Astrocyte of the spinal cord (primary cell): ENCODE data around the gene ANKRD13B.

Source experiments
- DNase-seq: peaks from one replicate; pipeline ENCODE4 v3.0.0; 2011; ENCODE audit warnings: low read depth, low spot score
- H3K4me3 ChIP-seq: 2 replicates; pipeline ENCODE4 v1.5.1; 2011; ENCODE audit warnings: low read depth, mild to moderate bottlenecking, low read length, moderate library complexity
- in situ Hi-C: cut with HindIII; loops from 2 replicates; pipeline ENCODE4 v1.10.0; 2017; ENCODE audit warnings: low sequenced_read_pairs
- TF ChIP-seq, protein P1 (sequence below): IDR thresholded peaks from 2 replicates; pipeline ENCODE4 v1.5.1; 2012; ENCODE audit warnings: low read depth, mild to moderate bottlenecking, low read length, inconsistent platforms

The ANKRD13B gene

DNA sequence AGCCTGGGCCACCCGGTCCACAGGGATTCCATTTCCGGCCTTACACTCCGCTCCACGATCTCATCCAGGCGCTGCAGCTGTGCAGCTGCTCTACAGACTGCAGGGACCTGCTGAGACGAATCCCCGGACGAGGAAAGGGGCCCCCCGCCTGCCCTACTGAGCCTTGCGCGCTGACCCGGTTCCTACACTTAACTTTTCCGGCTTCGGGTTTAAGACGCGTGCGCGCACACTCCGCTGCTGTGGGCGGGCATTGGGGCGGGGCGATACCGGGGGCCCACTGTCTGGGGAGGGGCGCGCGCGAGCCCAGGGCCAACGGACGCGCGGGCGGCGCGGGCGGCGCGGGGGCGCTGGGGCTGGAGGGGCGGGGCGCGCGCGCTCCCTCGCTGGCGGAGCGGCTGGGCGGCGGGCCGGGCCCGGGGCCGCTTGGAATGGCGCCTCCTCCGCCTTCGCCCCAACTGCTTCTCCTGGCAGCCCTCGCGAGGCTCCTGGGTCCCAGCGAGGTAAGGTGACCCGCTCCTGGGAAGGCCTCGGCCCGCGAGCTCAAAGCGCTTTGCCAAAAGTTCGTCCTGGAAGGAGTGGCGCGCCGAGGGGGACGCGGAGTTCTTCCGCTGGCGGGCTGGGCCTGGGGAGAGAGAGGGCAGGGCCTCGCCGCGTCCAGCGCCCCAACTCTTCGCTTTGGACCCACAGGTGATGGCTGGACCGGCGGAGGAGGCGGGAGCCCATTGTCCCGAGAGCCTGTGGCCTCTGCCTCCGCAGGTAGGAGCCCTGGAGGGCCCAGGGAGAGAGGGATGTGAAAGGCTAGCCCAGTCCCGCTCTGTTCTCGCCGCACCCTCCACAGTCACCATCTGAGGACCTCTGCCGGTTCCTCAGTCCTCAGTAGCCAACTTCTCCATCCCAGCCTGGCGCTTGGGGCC, 24.3 kb upstream of the ANKRD13B start, which contains the start of gene TP53I13:
TSS of gene TP53I13 (plus strand) at position 371 of the 914 bp plus-strand sequence. CDS start at position 429, 58 bp downstream.
- in situ Hi-C loops: no loop called here
- DNase-seq: peak; percentile 84
- peak within 1 kb of the TSS; percentile 74 for H3K4me3 ChIP-seq
- TF ChIP-seq, protein P1, sequence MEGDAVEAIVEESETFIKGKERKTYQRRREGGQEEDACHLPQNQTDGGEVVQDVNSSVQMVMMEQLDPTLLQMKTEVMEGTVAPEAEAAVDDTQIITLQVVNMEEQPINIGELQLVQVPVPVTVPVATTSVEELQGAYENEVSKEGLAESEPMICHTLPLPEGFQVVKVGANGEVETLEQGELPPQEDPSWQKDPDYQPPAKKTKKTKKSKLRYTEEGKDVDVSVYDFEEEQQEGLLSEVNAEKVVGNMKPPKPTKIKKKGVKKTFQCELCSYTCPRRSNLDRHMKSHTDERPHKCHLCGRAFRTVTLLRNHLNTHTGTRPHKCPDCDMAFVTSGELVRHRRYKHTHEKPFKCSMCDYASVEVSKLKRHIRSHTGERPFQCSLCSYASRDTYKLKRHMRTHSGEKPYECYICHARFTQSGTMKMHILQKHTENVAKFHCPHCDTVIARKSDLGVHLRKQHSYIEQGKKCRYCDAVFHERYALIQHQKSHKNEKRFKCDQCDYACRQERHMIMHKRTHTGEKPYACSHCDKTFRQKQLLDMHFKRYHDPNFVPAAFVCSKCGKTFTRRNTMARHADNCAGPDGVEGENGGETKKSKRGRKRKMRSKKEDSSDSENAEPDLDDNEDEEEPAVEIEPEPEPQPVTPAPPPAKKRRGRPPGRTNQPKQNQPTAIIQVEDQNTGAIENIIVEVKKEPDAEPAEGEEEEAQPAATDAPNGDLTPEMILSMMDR: no peak

DNA sequence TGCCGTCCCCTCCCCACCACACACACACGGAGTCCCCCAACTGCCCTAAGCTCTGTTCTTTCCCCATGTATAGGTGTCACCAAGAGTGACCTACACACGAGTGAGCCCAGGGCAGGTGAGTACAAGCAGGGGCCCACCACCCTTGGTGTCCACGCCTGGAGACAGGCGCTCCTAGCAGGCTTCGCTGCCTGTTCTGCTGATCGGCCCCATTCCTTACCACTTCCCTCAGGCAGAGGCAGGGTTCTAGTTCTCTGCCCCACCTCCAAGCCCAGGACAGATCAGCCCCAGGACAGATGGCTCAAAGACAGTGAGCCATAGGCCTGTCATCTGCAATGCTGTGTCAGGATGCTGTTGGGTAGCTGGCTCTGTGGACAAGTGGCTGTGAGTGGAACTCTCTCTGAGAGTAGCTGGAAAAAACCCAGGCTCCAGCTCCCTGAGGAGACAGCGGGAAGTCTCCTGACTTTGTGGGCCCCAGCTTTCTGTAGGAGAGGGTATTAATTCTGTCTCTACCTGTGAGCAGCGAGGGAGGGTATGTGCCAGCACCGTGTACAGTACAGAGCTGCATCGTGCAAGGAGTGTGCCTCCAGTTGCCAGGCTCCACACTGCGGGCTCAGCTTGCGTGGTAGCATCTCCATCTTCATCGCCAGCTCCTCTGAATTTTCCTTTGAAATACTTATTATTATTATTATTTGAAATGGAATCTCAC, 23.5 kb upstream of the ANKRD13B start:
- DNase-seq: no peak
- in situ Hi-C loops: no loop called here
- H3K4me3 ChIP-seq: peak overlapping the region; percentile 74
- TF ChIP-seq, protein P1: no peak

DNA sequence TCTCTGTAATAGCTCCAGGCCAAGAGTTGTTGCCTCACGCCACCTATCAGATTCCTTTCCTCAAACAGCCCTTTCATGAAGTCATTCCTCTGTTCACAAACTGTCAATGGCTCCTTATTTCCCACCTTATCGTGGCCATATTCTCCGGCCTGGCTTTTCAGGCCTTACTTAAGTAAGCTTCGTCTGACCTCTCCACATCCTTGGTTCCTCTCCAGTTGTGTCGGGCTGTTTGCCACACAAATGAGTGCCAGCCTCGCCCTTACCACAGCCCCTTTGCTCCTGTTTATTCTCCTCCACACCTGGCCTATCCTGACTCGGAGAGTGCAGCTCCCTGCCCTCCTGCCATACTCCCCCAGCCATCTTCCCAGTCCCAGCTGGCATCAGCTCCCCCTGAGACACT, 22.4 kb upstream of the ANKRD13B start:
- H3K4me3 ChIP-seq: no peak overlapping the region
- in situ Hi-C loops: no loop called here
- DNase-seq: no peak
- TF ChIP-seq, protein P1: no peak

DNA sequence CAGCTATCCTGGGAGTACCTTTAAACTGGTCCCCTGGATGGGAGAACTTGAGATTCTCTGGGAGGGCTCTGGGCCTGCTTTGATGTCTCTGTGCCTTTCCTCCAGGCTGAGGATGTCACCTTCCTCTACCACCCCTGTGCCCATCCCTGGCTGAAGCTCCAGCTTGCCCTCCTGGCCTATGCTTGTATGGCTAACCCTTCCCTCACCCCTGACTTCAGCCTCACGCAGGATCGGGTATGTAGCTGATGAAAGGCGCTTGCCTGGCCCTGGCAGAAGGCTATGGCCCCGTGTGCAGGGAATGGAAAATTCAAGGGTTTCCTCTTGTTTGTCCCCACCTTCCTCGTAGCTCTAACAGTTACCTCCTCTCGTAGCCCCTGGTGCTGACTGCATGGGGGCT, 21.4 kb upstream of the ANKRD13B start:
- no peak overlapping the region for H3K4me3 ChIP-seq
- DNase-seq: no peak
- TF ChIP-seq, protein P1: no peak
- in situ Hi-C loops: no loop called here

DNA sequence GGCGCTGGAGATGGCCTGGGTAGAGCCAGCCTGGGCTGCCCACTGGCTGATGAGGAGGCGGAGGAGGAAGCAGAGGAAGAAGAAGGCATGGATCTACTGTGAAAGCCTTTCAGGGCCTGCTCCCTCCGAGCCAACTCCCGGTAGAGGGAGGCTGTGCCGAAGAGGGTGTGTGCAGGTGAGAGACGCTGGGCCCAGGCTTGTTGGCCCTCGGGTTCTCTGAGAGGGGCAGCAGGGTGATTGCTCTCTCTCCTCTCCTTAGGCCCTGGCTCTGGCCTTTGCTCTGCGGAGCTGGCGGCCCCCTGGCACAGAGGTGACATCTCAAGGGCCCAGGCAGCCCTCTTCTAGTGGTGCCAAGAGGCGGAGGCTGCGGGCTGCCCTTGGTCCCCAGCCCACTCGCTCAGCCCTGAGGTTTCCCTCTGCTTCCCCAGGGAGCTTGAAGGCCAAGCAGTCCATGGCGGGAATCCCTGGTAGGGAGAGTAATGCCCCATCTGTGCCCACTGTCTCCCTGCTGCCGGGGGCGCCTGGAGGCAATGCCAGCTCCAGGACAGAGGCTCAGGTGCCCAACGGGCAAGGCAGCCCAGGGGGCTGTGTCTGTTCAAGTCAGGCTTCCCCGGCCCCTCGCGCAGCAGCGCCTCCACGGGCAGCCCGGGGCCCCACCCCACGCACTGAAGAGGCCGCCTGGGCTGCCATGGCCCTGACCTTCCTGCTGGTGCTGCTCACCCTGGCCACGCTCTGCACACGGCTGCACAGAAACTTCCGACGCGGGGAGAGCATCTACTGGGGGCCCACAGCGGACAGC, 20.9 kb upstream of the ANKRD13B start:
- in situ Hi-C loops: no loop called here
- no peak overlapping the region for H3K4me3 ChIP-seq
- no peak for DNase-seq
- TF ChIP-seq, protein P1: no peak
